ENCODE data around the gene PDS5A.
"Not testable (repeated sequence)": the region's sequence is repeated elsewhere in the genome, so short reads cannot be mapped to it uniquely, and the experiment has no call there.

Gene PDS5A

GRCh38 chr4:39823191-39823590 lies 154.5 kb downstream of the PDS5A start:
- no peak for DNase-seq

- no peak for DNase-seq
Measured at GRCh38 chr4:39822662-39823061, 155.0 kb downstream of the PDS5A start.

- DNase-seq = no peak
Measured at GRCh38 chr4:39821951-39822350, 155.8 kb downstream of the PDS5A start.

- no peak for DNase-seq
Measured at GRCh38 chr4:39820186-39820585, 157.5 kb downstream of the PDS5A start.

- DNase-seq = no peak
Measured at GRCh38 chr4:39818646-39819045, 159.1 kb downstream of the PDS5A start.

GRCh38 chr4:39814403-39815185 lies 163.1 kb downstream of the PDS5A start:
- no peak for DNase-seq

- not testable (repeated sequence) for DNase-seq
Measured at GRCh38 chr4:39813761-39814160, 163.9 kb downstream of the PDS5A start.

GRCh38 chr4:39813033-39813432 lies 164.7 kb downstream of the PDS5A start:
- not testable (repeated sequence) for DNase-seq

- no peak for DNase-seq
Measured at GRCh38 chr4:39812500-39812899, 165.2 kb downstream of the PDS5A start.

GRCh38 chr4:39808231-39808749 lies 169.4 kb downstream of the PDS5A start:
- DNase-seq = no peak

GRCh38 chr4:39802005-39802404 lies 175.7 kb downstream of the PDS5A start:
- DNase-seq = no peak

GRCh38 chr4:39792976-39793375 lies 184.7 kb downstream of the PDS5A start:
- DNase-seq = not testable (repeated sequence)

GRCh38 chr4:39792529-39792928 lies 185.2 kb downstream of the PDS5A start:
- no peak for DNase-seq

- no peak for DNase-seq
Measured at GRCh38 chr4:39792128-39792527, 185.6 kb downstream of the PDS5A start.

- no peak for DNase-seq
Measured at GRCh38 chr4:39786838-39787237, 190.9 kb downstream of the PDS5A start.

GRCh38 chr4:39785083-39785482 lies 192.6 kb downstream of the PDS5A start:
- no peak for DNase-seq

GRCh38 chr4:39781988-39782387 lies 195.7 kb downstream of the PDS5A start:
- DNase-seq = not testable (repeated sequence)

All from COR-L47 (cell line).